T-helper 17 cell (primary cell): ENCODE measurements around the gene CYP19A1. TPM values are rescaled to one million over a fixed set of nuclear protein-coding genes. Genes with fewer than 3 reads are reported as not detected.

Experiments
- ATAC-seq: fragments of 150-1000 bp; cut with Tn5 transposase; 2 replicates; pipeline ENCODE4 v1.10.0; 2021; ENCODE audit warnings: mild to moderate bottlenecking, moderate library complexity
- DNase-seq, 3 donors: peaks; one replicate each; pipeline versions ENCODE4 v3.0.0 to v3.0.0-alpha.2; 2020 to 2021
- H3K9me3 ChIP-seq: one replicate; pipeline ENCODE4 v1.7.0; 2013; ENCODE audit warnings: low read length, mild to moderate bottlenecking; ENCODE audit not compliant: control insufficient read depth, poor library complexity, severe bottlenecking
- H3K27ac Mint-ChIP-seq: one replicate; pipeline ENCODE4 v1.8.0; 2022; ENCODE audit warnings: mild to moderate bottlenecking, moderate library complexity, mixed read lengths
- H3K27me3 Mint-ChIP-seq: one replicate; pipeline ENCODE4 v1.8.0; 2022; ENCODE audit warnings: mixed read lengths
- H3K36me3 Mint-ChIP-seq: one replicate; pipeline ENCODE4 v1.8.0; 2022; ENCODE audit warnings: low read depth, mixed read lengths
- H3K4me1 Mint-ChIP-seq: one replicate; pipeline ENCODE4 v1.8.0; 2022; ENCODE audit warnings: mild to moderate bottlenecking, mixed read lengths
- H3K4me3 Mint-ChIP-seq: one replicate; pipeline ENCODE4 v1.8.0; 2022; ENCODE audit warnings: mild to moderate bottlenecking, moderate library complexity, mixed read lengths
- total RNA-seq, 4 donors: library from RNA in 2 of 4; stranded (reverse) in 2 of 4; gene quantifications; one replicate each; pipeline ENCODE4 v1.2.3 and lab custom pipeline; 2022 to 2026

Gene CYP19A1
- total RNA-seq, 2 donors from 2014 or later: 0.70 to 1.1 TPM

DNA sequence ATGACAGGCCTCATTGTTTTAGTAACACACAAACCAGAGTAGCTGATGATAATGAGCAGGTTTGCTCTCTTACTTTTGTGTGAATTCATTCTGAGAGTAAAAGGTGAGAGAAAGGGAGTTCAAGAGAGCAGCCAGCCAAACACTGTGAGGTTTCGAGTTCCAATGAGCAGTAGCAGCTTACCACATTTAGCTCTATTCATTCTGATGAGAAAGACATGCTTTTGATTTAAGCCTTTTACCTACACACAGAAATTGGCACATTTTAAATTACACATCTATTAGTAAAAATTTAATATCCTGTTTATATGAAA, 31.0 kb upstream of the CYP19A1 start:
- Mint-ChIP-seq H3K4me3 (no peak overlapping the region), H3K4me1 (no peaks in the 10 kb centered on the region), H3K27ac (no peak overlapping the region), H3K27me3 (peaks cover 9% of the 10 kb centered on the region), H3K36me3 (no peaks in the 10 kb centered on the region)
- ATAC-seq: no peak
- no peak for DNase-seq
- H3K9me3 ChIP-seq: no peaks in the 10 kb centered on the region

DNA sequence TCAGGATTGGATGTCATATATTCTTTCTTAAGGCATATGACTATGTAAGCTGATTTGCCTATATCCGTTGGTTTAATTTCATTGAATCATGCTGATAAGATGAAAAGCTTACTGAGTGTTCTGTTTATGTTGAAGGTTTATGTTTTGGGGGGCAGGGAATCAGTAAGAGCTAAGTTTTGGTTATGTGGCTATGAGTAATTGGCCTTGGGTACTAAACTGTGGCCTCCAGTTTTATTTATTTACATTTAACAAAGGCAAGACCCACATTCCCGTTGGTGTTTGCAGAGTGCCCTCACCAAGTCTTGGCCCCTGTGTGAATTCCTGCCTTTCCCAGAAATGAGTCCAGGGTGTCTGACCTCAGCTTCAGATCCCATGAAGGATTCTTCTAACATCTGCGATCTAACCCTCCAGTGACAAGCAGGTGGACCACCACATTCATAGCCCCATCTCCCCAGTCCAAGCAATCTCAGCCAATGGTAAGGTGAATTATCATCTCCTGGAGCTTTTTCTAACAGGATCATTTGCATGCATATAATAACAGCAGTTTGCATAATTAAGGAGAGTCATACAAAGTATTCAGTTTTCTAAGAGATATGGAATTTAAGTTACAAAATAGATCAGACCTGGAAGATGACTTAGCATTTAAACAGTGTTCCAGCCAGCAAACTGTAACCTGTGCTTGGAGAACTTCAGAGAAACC, 30.5 kb upstream of the CYP19A1 start:
- Mint-ChIP-seq H3K4me1 (no peaks in the 10 kb centered on the region), H3K4me3 (no peak overlapping the region), H3K36me3 (no peaks in the 10 kb centered on the region), H3K27me3 (peaks cover 9% of the 10 kb centered on the region), H3K27ac (no peak overlapping the region)
- ATAC-seq: no peak
- DNase-seq: no peak
- no peaks in the 10 kb centered on the region for H3K9me3 ChIP-seq

DNA sequence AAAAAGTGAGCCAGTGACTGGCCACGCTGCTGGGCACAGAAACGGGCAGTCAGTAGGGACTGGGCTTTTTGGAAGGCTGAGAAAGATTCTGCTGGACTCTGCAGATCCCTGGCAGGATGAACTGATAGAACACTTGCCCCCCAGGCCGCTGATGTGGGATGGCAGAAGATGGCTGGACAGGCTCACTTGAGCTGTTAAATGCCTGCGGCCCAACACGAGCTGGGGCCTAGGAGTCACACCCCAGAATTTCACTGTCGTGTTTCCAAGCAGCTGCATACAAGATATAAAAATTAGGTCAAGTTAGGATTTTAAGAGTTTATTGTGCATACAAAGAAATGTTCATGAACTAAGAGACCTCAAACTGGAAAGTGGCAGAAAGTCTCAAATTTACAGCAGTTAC, 29.9 kb upstream of the CYP19A1 start:
- DNase-seq: no peak
- Mint-ChIP-seq H3K4me3 (no peak overlapping the region), H3K27ac (no peak overlapping the region), H3K36me3 (no peaks in the 10 kb centered on the region), H3K4me1 (no peaks in the 10 kb centered on the region), H3K27me3 (peaks cover 9% of the 10 kb centered on the region)
- ATAC-seq: no peak
- H3K9me3 ChIP-seq: no peaks in the 10 kb centered on the region

DNA sequence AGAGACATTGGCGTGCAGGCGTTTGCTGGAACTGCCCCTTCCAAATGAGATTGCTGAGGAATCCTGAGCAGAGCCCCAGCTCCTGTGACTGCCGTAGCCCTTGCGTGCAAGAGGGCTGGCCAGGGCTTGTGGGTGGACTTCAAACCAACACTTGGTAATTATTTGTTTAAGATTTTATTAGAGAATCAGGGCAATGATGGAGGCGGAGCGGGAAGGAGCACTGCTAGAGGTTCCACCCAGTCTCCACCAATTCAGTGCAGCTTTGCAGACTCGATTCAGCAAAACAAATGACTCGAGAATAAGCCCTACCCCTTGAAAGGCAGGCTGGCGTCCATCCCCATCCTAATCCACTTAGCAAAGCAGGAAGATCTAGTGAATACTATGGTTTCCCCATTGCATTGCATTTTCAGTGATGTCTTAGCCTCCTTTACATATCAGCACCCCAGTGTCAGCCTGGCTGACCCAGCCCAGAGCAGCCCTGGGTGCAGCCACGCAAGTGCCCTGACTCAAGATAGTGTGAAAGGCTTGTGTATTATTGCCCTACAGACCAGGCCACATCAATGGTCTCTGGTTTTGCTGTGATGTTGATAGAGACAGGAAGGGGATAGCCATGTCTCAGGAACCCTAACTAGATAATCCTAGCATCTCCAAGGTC, 29.1 kb upstream of the CYP19A1 start:
- H3K4me3 Mint-ChIP-seq: no peak overlapping the region
- no peaks in the 10 kb centered on the region for H3K4me1 Mint-ChIP-seq
- H3K27ac Mint-ChIP-seq: no peak overlapping the region
- H3K36me3 Mint-ChIP-seq: no peaks in the 10 kb centered on the region
- ATAC-seq (no peak), DNase-seq (no peak)
- H3K27me3 Mint-ChIP-seq: peaks cover 9% of the 10 kb centered on the region
- no peaks in the 10 kb centered on the region for H3K9me3 ChIP-seq

DNA sequence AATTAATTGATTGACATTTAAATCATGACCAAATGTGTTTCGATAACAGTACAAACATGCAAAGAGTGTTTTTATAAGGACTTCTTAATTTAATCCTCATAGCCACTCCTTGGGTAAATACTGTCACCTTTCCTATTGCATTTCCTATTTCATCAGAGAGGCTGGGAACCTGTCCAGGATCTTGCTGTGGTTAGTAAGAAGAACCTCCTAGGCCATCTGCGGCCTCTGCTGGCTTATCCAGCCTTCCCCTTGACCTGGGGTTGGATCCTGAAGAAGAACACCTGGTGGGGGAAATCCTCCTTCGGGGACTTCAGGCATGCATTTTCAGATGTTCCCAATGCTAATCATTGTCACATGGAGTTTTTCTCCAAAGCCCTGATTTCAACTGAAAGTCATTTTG, 28.5 kb upstream of the CYP19A1 start:
- no peak for DNase-seq
- Mint-ChIP-seq H3K4me1 (no peaks in the 10 kb centered on the region), H3K27me3 (peaks cover 9% of the 10 kb centered on the region), H3K27ac (no peak overlapping the region), H3K36me3 (no peaks in the 10 kb centered on the region), H3K4me3 (no peak overlapping the region)
- ATAC-seq: no peak
- no peaks in the 10 kb centered on the region for H3K9me3 ChIP-seq

DNA sequence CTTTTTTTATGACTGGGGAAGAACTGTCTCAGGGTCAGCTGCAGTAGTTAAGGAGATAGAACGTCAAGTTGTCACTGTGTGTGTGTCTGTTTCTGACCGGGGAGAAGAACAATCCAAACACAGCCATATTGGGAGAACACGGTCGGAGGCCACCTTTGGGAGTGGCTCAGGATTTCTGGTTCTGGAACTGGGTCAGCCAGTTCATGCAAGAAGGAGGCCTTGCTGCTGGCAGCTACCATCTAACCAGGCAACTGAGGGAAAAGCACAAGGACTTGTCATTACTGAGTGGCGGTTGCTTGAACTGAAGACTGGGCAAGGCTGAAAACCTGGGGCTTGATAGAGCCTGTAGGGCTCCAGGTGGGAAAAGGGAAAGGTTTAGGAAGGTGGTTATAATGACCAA, 27.7 kb upstream of the CYP19A1 start:
- H3K27ac Mint-ChIP-seq: no peak overlapping the region
- H3K9me3 ChIP-seq: no peaks in the 10 kb centered on the region

DNA sequence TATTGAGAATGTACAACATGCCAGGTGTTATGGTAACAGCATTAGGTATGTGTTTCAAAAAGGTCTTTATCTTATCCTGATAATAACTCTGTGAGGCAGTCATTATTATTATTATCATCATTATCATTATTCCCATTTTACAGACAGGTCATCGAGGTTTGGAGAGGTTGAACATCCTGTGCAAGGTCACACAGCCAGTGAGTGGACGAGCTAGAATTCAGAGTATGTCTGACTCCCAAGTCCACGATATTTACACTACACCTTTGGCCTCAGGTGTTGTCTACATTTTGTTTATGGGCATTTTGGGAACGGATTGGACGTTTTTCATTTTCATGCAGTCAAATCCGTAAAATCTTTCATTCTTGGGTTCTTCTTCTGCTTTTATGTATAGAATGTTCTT, 27.0 kb upstream of the CYP19A1 start:
- H3K27me3 Mint-ChIP-seq: peaks cover 9% of the 10 kb centered on the region
- ATAC-seq (no peak), DNase-seq (no peak)
- H3K9me3 ChIP-seq: no peaks in the 10 kb centered on the region
- H3K4me3 Mint-ChIP-seq: no peak overlapping the region
- no peaks in the 10 kb centered on the region for H3K36me3 Mint-ChIP-seq
- no peak overlapping the region for H3K27ac Mint-ChIP-seq
- H3K4me1 Mint-ChIP-seq: no peaks in the 10 kb centered on the region

More for the DNA sequence above, 27.7 kb upstream of the CYP19A1 start:
- Mint-ChIP-seq H3K27me3 (peaks cover 9% of the 10 kb centered on the region), H3K36me3 (no peaks in the 10 kb centered on the region), H3K4me3 (no peak overlapping the region), H3K4me1 (no peaks in the 10 kb centered on the region)
- DNase-seq: no peak
- no peak for ATAC-seq

DNA sequence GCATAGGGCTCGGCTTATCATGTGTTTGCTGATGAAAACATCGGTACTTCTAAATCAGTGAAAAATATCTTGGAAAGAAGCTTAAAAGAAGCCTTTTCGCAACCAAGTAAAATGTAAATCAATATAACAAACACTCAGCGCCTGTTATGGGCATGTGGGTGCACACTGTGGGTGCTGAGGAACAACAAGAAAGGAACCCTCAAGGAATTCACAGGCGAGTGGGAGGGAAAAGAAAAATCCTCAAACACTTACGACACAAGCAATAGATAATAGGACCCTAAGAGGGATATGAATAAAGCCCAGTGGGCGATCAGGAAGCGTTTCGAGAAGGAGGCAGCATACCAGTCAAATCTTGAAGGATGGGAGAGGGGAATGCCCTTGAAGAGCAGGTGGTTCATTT, 25.0 kb upstream of the CYP19A1 start:
- ATAC-seq (no peak), DNase-seq (no peak)
- Mint-ChIP-seq H3K4me1 (no peaks in the 10 kb centered on the region), H3K4me3 (no peak overlapping the region), H3K27ac (no peak overlapping the region), H3K36me3 (no peaks in the 10 kb centered on the region), H3K27me3 (peaks cover 9% of the 10 kb centered on the region)
- no peaks in the 10 kb centered on the region for H3K9me3 ChIP-seq

DNA sequence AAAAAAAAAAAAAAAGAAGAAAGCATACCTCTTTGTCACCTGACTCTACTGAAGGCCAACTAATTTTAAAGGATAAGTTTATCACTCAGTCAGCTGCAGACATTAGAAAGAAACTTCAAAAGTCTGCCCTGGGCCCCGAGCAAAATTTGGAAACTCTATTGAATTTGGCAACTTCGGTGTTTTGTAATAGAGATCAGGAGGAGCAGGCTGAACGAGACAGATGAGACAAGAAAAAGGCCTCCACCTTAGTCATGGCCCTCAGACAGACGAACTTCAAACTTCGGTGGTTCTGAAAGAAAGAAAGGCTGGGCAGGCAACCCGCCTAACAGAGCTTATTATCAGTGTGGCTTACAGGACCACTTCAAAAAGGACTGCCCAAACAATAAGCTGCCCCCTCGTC, 21.6 kb upstream of the CYP19A1 start:
- no peak for DNase-seq
- H3K36me3 Mint-ChIP-seq: no peaks in the 10 kb centered on the region
- H3K9me3 ChIP-seq: no peaks in the 10 kb centered on the region
- H3K4me3 Mint-ChIP-seq: no peak overlapping the region
- H3K4me1 Mint-ChIP-seq: no peaks in the 10 kb centered on the region
- no peak for ATAC-seq
- H3K27me3 Mint-ChIP-seq: no peaks in the 10 kb centered on the region
- no peak overlapping the region for H3K27ac Mint-ChIP-seq

DNA sequence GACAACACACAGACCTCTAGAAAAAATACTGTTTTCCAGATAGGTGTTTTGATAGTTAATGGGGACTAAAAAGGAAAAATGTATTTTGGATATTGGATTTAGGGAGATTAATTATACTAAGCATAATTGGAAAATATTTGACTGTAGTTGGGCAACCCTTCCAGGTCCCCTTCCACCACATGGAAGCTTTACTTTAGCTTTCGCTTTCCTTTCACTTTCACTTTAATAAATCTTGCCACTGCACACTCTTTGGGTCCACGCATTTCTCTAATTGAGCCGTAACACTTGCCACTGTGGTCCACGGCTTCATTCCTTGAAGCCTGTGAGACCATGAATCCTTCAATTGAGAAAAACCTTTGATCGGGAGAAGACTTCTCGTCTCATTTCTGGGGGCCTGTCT, 18.6 kb upstream of the CYP19A1 start:
- Mint-ChIP-seq H3K27me3 (peaks cover 12% of the 10 kb centered on the region), H3K4me1 (no peaks in the 10 kb centered on the region), H3K4me3 (no peak overlapping the region), H3K36me3 (no peaks in the 10 kb centered on the region), H3K27ac (no peak overlapping the region)
- DNase-seq (no peak), ATAC-seq (no peak)
- no peaks in the 10 kb centered on the region for H3K9me3 ChIP-seq

DNA sequence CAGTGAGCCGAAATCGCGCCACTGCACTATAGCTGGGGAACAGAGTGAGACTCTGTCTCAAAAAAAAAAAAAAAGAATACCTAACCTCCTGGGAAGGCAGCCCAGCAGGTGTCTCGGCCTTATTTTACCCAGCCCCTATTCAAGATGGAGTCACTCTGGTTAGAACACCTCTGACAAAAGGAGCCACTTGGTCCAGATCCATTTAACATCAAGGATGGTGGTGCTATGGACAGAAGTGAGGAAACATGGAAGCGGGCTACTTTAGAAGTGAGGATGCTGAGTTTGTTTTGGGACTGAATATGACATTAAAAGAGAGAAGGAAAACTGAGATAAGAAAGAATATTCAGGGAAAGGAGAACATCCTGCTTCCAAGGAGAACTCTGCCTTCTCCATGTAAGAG, 17.8 kb upstream of the CYP19A1 start:
- H3K4me1 Mint-ChIP-seq: no peaks in the 10 kb centered on the region
- H3K4me3 Mint-ChIP-seq: no peak overlapping the region
- no peak overlapping the region for H3K27ac Mint-ChIP-seq
- H3K36me3 Mint-ChIP-seq: no peaks in the 10 kb centered on the region
- no peaks in the 10 kb centered on the region for H3K9me3 ChIP-seq
- DNase-seq (no peak), ATAC-seq (no peak)
- peaks cover 19% of the 10 kb centered on the region for H3K27me3 Mint-ChIP-seq

DNA sequence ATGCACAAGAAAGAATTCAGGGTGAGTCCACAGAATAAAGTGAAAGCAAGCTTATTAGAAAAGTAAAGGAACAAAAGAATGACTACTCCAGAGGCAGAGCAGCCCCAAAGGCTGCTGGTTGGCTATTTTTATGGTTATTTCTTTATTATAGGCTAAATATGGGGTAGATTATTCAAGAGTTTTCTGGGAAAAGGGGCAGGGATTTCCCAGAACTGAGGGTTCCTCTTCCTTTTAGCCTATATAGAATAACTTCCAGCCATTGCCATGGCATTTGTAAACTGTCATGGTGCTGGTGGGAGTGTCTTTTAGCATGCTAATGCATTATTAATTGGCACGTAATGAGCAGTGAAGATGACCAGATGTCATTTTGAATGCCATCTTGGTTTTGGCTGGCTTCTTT, 16.7 kb upstream of the CYP19A1 start:
- peaks cover 28% of the 10 kb centered on the region for H3K27me3 Mint-ChIP-seq
- no peak overlapping the region for H3K27ac Mint-ChIP-seq
- no peak overlapping the region for H3K4me3 Mint-ChIP-seq
- no peaks in the 10 kb centered on the region for H3K9me3 ChIP-seq
- no peak for DNase-seq
- H3K36me3 Mint-ChIP-seq: no peaks in the 10 kb centered on the region
- H3K4me1 Mint-ChIP-seq: no peaks in the 10 kb centered on the region
- no peak for ATAC-seq

DNA sequence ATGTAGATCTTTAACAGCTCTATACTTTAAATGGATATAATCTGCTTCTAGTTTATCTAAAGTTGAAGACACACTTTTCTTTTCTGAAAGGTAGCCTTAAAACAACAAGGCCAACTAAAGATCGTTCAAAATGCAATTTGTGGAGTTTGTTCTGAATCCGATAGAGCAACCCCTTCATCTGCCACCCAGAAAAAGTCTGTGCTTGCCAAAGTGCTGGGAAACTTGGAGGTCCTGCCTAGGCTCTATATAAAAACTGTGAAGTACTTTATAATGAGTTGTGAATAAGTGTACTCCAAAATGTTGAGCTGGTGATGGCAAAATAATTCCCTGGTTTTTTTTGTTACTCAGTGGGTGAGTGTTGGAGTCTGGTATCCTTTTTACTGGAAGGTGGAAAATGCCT, 15.6 kb upstream of the CYP19A1 start:
- ATAC-seq: no peak
- no peaks in the 10 kb centered on the region for H3K4me1 Mint-ChIP-seq

DNA sequence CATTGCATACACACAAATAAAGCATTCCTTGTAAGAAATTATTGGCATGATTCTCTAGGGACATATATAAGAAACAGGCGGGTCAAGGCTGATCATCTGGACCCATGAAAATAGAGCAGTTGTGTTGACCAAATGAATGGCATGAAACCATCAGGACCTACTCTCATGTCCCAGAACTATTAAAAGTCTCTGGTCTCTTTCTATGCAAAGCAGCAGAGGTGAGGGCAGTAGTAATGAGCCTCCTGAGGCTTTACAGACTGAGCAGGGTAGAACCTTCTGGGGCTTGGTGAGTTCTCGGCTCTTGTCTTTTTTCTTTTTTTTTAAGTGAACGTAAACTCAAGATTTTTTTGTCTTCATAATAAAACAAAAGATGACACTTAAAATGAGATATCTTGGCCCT, 12.3 kb upstream of the CYP19A1 start:
- DNase-seq (no peak), ATAC-seq (no peak)
- Mint-ChIP-seq H3K27ac (no peak overlapping the region), H3K27me3 (peaks cover 32% of the 10 kb centered on the region), H3K4me1 (no peaks in the 10 kb centered on the region), H3K4me3 (no peak overlapping the region), H3K36me3 (no peaks in the 10 kb centered on the region)
- no peaks in the 10 kb centered on the region for H3K9me3 ChIP-seq

More for the DNA sequence above, 15.6 kb upstream of the CYP19A1 start:
- H3K9me3 ChIP-seq: no peaks in the 10 kb centered on the region
- no peaks in the 10 kb centered on the region for H3K36me3 Mint-ChIP-seq
- no peak overlapping the region for H3K27ac Mint-ChIP-seq
- DNase-seq: no peak
- no peak overlapping the region for H3K4me3 Mint-ChIP-seq
- H3K27me3 Mint-ChIP-seq: peaks cover 31% of the 10 kb centered on the region
